Measurements from ENCODE around the gene TTC32.

The TTC32 gene

GRCh38 chr2:19878268-19879046 is 23.3 kb downstream of the TTC32 start:
- DNase-seq (ENCODE audit: extremely low read depth in 1 of 2, low read depth in 1 of 2), result no peak

DNA sequence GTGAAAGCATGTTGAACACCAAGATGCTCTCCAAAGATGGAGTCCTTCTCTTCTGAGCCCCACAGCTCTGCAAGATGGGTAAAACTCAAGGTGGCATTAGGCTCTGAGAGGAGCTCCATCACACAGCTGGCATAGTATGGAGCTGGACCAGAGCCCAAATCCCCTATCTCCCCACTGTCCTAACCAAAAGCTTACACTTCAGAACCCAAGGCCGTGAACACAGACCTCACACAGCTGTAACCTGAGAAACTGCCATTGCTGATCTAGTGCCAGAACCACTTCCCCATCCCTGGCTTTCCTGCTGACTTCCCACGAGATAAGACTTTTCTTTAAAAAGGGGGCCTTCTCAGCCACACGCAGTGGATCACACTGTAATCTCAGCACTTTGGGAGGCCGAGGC is 25.0 kb downstream of the TTC32 start:
- DNase-seq (ENCODE audit: extremely low read depth in 1 of 2, low read depth in 1 of 2), result no peak

GRCh38 chr2:19875280-19875679 is 26.5 kb downstream of the TTC32 start:
- DNase-seq (ENCODE audit: extremely low read depth in 1 of 2, low read depth in 1 of 2), result no peak

DNA sequence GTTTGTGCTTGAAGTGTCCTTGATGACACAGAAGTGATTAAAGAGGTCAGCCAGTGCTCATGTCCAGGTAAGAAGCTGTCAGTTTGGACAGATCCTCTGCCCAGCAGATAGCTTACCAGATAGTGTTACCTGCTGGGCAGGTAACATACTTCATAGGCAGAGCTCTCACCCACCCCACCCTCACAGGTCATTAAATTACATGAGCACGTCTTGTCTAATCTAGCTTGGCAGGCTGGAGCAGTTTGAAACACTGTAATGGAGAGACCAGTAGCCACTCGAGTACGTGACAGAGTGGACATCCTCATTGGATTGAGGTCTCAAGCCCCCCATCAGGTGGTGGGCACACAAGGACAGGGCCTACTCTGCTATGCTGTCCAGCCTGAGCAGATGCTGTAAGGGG is 27.1 kb downstream of the TTC32 start:
- DNase-seq (ENCODE audit: extremely low read depth in 1 of 2, low read depth in 1 of 2), result no peak

GRCh38 chr2:19873014-19873413 is 28.8 kb downstream of the TTC32 start:
- no peak for DNase-seq (ENCODE audit: extremely low read depth in 1 of 2, low read depth in 1 of 2)

DNA sequence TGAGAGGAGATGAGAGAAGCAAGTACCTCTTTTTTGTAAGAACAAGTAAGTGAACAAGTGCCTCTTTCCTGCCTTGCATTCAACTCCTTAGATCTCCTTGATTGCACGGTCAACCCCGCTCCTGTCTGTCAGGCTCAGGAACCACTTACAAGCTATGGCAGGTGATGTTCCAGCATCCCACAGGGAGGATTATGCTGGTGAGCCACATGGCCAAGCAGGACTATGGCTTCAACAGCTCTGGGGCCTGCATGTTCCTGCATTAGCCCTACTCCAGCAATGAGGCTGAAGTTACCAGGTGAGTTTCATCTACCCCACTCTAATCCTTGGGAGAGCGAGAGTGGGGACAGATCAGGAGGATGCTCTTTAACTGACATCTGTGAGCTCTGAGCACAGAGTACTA is 29.5 kb downstream of the TTC32 start:
- DNase-seq (ENCODE audit: extremely low read depth in 1 of 2, low read depth in 1 of 2), result no peak

GRCh38 chr2:19871836-19872235 is 29.9 kb downstream of the TTC32 start:
- no peak for DNase-seq (ENCODE audit: extremely low read depth in 1 of 2, low read depth in 1 of 2)

GRCh38 chr2:19870792-19871191 is 31.0 kb downstream of the TTC32 start:
- no peak for DNase-seq (ENCODE audit: extremely low read depth in 1 of 2, low read depth in 1 of 2)

DNA sequence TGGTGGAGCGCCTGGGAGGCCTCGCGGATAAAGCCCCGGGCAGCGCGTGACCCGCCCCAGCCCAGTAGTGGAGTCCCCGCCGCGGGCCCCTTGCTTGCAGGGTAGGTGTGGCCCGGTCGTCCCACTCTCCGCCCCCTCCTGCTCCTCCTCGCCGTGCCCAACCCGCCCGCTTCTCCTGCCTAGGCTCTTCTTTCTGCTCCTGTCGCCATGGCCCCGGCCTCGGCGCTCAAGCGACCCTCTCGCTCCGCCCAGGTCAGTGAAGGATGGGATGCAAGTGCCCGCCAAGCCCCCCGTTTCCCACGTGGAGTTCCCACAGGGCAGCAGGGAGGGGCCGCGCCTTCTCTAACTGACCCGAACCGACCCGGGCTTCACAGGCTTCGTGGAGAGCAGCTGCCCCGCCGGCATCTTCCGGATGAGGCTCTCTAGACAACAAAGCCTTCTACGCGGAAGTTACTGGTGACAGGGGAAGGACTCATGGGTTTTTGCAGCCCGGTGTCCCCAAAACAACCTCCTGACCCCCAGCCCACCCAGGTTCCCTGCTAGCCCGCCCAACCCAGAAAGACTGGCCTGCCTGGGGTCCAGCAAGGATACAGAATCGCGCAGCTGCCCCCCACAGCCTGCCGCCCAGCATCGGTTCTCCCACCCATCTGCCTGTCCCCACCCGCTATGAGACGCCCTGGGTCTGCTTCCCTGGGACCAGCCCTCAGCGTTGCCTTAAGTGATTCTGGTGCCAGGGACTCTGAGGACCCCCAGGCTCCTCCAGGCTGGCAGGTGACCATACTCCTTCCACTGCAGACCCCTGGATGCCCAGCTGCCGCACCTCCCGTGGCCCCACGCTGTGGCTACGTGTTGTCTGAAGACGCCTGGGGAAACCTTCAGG is 32.8 kb downstream of the TTC32 start:
- peak; percentile 27 to 55 for DNase-seq (ENCODE audit: extremely low read depth in 1 of 2, low read depth in 1 of 2)

DNA sequence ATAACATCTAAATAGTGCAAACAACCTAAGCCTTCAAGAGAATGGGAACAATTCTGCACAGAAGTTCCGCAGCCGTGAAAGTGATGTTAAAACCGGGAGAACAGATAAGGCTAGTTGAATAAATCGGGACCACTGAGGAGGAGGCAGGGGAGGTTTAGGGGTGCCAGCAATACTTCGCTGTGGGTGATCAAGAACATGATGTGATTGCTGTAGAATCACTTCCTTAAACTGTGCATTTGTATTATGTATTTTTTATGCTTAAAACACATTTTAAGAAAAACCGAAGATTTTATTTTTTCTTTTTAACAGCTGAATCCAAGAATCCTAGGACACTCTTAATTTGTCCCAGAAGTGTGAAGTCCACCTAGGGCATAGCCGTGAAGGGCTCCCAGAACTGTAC is 33.6 kb downstream of the TTC32 start:
- DNase-seq (ENCODE audit: extremely low read depth in 1 of 2, low read depth in 1 of 2), result no peak

GRCh38 chr2:19866771-19867170 is 35.0 kb downstream of the TTC32 start:
- no peak for DNase-seq (ENCODE audit: extremely low read depth in 1 of 2, low read depth in 1 of 2)

GRCh38 chr2:19865151-19865550 is 36.6 kb downstream of the TTC32 start:
- DNase-seq (ENCODE audit: extremely low read depth in 1 of 2, low read depth in 1 of 2), result no peak

DNA sequence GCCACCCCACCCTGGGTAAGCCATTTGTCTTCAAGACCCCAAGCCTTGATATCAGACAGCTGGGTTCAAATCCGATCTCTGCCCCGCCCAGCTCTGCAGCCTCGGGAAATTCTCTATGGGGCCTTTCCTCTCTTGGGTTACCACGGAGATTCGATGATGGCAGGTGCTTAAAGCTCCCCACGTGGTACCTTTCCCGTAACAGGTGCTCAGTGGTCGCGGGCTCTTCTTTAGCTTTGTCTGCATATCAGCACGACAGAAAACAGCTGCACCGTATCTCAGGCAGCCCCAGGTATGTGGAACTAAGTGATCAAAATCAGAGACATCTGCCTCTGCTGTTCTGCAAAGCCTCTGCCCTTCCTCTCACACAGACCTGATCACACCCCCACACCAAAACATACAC is 37.4 kb downstream of the TTC32 start:
- no peak for DNase-seq (ENCODE audit: extremely low read depth in 1 of 2, low read depth in 1 of 2)

DNA sequence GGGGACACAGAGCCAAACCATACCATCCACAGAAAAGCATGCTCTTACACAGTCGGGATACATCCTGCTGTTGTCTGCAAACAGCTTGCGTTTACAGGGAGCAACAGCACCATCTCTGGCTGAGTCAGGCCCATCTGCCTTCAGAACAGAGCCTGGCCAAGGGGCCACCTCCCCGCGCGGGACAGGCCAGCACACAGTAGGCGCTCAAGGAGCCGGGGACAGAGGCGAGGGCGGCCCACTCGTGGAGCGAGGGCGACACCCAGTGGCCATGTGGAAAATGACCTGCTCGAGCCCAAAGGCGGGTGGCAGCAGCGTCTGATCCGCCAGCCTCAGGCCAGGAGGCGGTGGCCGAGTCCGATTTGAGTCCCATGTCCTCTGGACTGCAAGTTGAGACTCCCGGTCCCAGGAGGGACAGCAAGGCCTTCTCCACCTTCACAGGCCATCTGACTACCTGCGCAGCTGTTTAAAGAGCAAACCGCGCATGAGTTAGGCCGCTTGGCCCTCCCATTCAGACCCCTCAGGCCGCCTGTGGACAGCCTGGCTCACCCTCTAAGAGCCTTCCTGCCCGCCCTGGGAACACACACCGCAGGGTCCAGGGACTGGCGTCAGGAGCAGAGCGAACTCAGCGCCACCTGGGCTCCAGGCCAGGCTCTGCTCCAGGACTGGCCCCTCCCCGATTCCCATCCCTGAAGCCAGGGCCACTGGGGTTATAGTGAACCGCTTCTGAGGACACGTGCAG is 38.3 kb downstream of the TTC32 start:
- DNase-seq (ENCODE audit: extremely low read depth in 1 of 2, low read depth in 1 of 2), result peak; percentile 14 to 56

DNA sequence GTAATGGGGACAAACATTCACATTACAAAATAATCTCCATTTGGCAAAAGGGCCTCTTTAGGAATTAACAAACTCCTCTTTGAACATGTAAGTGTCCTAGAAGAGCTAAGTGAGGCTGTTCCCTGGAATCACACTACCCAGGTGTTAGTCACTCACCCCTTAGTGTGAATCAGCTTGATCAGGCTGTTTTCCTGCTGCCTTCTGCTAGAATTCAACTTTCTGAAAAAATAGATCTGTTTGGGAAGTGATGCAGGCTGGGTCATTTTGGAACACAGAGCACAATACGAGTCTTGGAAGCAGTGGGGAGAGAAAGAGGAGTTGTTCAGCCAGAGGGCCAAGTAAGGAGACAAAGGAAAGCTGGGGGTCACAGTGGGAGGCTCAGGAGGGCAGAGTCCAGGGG is 40.0 kb downstream of the TTC32 start:
- DNase-seq (ENCODE audit: extremely low read depth in 1 of 2, low read depth in 1 of 2), result no peak

- DNase-seq (ENCODE audit: extremely low read depth in 1 of 2, low read depth in 1 of 2), result no peak
Observed at GRCh38 chr2:19860022-19860421, 41.8 kb downstream of the TTC32 start.

DNA sequence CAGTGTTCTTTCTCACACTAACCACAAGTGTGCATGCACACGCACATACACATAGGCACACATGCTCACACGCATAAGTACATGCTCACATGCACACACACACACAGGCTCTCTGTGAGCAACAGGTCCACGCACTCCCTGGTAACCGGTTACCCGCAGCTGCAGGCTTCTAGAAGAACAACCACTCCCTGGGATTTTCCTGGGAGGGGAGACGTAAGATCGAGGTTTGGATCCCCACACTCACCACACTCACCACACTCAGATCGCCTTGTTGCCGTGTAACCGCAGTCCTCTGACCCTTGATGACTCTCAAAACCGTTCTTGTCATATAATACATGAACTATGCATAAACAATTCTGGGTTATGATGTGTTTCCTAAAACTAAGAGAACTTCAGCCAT is 42.2 kb downstream of the TTC32 start:
- DNase-seq (ENCODE audit: extremely low read depth in 1 of 2, low read depth in 1 of 2), result no peak

- DNase-seq (ENCODE audit: extremely low read depth in 1 of 2, low read depth in 1 of 2), result no peak
Observed at GRCh38 chr2:19857806-19858205, 44.0 kb downstream of the TTC32 start.

GRCh38 chr2:19857100-19857499 is 44.7 kb downstream of the TTC32 start:
- no peak for DNase-seq (ENCODE audit: extremely low read depth in 1 of 2, low read depth in 1 of 2)

DNA sequence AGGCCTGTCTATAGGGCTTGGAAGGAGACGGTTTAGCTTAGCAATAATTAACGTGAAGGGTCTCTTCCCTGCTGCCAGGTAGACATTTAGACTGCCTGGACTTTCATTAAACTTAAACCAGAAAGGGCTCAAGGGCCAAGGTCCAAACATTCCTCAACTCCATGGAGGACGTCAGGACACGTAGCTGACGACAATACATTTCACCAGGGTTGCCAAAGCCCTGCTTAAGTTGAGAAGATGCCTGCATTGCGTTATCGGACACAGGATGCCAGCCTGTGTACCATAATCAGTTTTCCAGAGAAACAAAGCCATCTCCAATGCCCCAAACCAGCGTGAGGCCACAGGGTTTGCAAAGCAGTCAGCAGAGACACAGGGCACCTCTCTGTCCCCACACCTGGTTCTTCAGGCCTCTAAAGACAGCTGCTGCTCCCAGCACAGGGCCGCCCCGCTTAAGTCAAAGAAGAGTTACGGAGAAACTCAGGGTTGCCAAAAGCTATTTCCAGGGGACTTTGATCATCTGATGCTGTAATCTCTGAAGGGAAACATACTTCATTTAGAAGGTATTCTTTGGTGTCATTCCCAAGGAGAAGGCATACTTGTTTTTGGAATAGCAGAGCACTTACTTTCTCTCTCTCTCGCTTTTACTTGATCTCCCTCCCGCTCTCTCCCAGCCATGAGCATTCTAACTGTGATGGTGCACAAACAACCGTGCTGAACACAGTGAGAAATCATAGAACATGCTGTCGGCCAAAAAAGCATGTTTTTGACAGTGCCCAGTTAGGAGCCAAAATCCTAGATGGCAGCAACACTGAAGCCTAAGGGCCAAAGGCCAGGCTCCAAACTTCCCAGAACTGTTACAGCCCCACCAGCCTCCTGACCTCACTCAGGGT is 46.0 kb downstream of the TTC32 start:
- DNase-seq (ENCODE audit: extremely low read depth in 1 of 2, low read depth in 1 of 2), result no peak

All from activated CD8-positive, alpha-beta memory T cell treated with anti-CD3 and anti-CD28 coated beads for 1 hour (primary cell).